Effector memory CD4-positive, alpha-beta T cell (primary cell): ENCODE measurements around the gene COL17A1.

Experiments used
- DNase-seq, 3 donors: peaks; one replicate each; pipeline ENCODE4 v3.0.0-alpha.2; 2020
- H3K27ac ChIP-seq: 2 replicates; pipeline ENCODE4 v1.7.0; 2013; ENCODE audit warnings: mild to moderate bottlenecking, low read length, moderate library complexity; ENCODE audit not compliant: insufficient read depth, poor library complexity, severe bottlenecking
- H3K27me3 ChIP-seq: replicated peaks from 2 replicates; pipeline ENCODE4 v1.7.0; 2013; ENCODE audit warnings: mild to moderate bottlenecking, low read length; ENCODE audit not compliant: insufficient read depth, control insufficient read depth, poor library complexity, severe bottlenecking
- H3K36me3 ChIP-seq: 2 replicates; pipeline ENCODE4 v1.7.0; 2013; ENCODE audit warnings: mild to moderate bottlenecking, low read length, moderate library complexity; ENCODE audit not compliant: control insufficient read depth, insufficient read depth
- H3K4me1 ChIP-seq: 2 replicates; pipeline ENCODE4 v1.7.0; 2013; ENCODE audit warnings: low read length, mild to moderate bottlenecking; ENCODE audit not compliant: control insufficient read depth, insufficient read depth, poor library complexity, severe bottlenecking
- H3K4me3 ChIP-seq: 2 replicates; pipeline ENCODE4 v1.7.0; 2013; ENCODE audit warnings: low read length, low read depth, mild to moderate bottlenecking; ENCODE audit not compliant: insufficient read depth, poor library complexity, severe bottlenecking
- H3K9me3 ChIP-seq: 2 replicates; pipeline ENCODE4 v1.7.0; 2013; ENCODE audit warnings: mild to moderate bottlenecking, low read length, moderate library complexity; ENCODE audit not compliant: control insufficient read depth

Gene COL17A1

DNA sequence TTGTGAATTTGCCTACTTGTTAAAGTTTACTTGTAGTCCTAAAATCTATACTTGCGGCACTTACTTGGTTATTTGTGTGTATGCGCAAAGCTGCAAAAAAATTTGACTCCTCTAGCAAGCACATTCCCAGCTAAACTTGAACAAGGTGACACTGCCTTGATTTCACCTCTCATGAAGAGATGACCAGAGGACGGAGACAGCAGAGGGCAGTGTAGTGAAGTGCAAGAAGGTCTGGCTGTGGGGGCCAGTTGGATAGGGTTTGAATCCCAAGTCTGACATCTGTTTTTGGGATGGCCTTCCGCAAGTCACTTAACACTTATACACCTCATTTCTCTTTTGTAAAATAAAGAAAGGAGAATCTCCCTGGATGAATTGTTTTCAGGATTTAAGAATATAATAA is 103.0 kb downstream of the COL17A1 start:
- H3K4me1 ChIP-seq: peaks cover 20% of the 10 kb centered on the region
- no peak for DNase-seq
- no peak overlapping the region for H3K27ac ChIP-seq

More for the DNA sequence above, 103.0 kb downstream of the COL17A1 start:
- Histone ChIP-seq H3K4me3 (no peak overlapping the region), H3K27me3 (no peaks in the 10 kb centered on the region), H3K9me3 (no peaks in the 10 kb centered on the region), H3K36me3 (no peaks in the 10 kb centered on the region)
